GM23248 (cell line): ENCODE data around the gene DENND1A.

ENCODE experiments used
- EZH2 ChIP-seq: fragments of 200-600 bp; sonication (generic); IDR thresholded peaks from 2 replicates; pipeline ENCODE4 v1.6.1; 2018; ENCODE audit warnings: antibody characterized with exemption, mild to moderate bottlenecking; ENCODE audit not compliant: insufficient read depth, poor library complexity, severe bottlenecking
- EZH2phosphoT487 ChIP-seq: fragments of 200-600 bp; sonication (generic); IDR thresholded peaks from 2 replicates; pipeline ENCODE4 v1.6.1; 2018; ENCODE audit warnings: antibody characterized with exemption, moderate library complexity, mild to moderate bottlenecking, low read depth; ENCODE audit not compliant: insufficient read depth

- TF ChIP-seq EZH2: no peak
- no peak for TF ChIP-seq EZH2phosphoT487
These were observed 116.9 kb downstream of the DENND1A start for GRCh38 chr9:123812984-123813383.
